GM19452 (cell line): ENCODE data around the gene XRN1.
"Not testable (repeated sequence)": the region's sequence is repeated elsewhere in the genome, so short reads cannot be mapped to it uniquely, and the experiment has no call there.

Experiments
- ATAC-seq: cut with Tn5 transposase; IDR thresholded peaks from one replicate; pipeline ENCODE4 v1.9.1; 2021; ENCODE audit not compliant: unreplicated experiment

Gene XRN1

DNA sequence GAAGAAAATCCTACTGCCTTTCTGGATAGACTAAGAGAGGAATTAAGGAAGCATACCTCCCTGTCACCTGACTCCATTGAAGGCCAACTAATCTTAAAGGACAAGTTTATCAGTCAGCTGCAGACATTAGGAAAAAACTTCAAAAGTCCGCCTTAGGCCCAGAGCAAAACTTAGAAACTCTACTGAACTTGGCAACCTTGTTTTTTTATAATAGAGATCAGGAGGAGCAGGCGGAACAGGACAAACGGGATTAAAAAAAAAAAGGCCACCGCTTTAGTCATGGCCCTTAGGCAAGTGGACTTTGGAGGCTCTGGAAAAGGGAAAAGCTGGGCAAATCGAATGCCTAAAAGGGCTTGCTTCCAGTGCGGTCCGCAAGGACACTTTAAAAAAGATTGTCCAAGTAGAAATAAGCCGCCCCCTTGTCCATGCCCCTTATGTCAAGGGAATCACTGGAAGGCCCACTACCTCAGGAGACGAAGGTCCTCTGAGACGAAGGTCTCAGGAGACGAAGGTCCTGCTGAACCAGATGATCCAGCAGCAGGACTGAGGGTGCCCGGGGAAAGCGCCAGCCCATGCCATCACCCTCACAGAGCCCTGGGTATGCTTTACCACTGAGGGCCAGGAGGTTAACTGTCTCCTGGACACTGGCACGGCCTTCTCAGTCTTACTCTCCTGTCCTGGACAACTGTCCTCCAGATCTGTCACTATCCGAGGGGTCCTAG, 8.2 kb downstream of the XRN1 start:
- ATAC-seq = not testable (repeated sequence)

- ATAC-seq = not testable (repeated sequence)
These were observed 9.7 kb downstream of the XRN1 start for GRCh38 chr3:142438096-142438495.

- ATAC-seq = no peak
These were observed 10.8 kb downstream of the XRN1 start for GRCh38 chr3:142436951-142437585.

- no peak for ATAC-seq
These were observed 13.3 kb downstream of the XRN1 start for GRCh38 chr3:142434503-142434902.

DNA sequence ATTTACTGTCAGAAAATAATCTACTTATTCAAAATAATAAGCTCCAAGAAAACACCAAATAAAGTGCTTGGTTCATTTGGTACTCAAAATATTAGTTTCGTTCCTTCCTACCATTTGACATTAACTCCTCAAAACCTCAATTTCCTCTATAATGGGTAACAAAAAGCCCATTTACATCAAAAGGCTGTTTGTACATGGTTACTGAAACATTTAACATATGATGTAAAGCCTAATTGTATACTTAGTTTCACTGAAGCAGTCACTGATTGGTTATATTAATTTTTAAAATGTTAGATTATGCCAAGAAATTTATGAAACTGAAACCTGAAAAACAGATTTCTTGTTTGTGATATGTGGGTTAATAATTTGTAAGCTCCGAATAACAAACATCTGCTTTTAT, 14.7 kb downstream of the XRN1 start:
- peak; percentile 65 for ATAC-seq

- ATAC-seq = no peak
These were observed 18.3 kb downstream of the XRN1 start for GRCh38 chr3:142429582-142429981.

GRCh38 chr3:142424754-142425153, 23.1 kb downstream of the XRN1 start:
- ATAC-seq = no peak

GRCh38 chr3:142418926-142419592, 28.8 kb downstream of the XRN1 start:
- ATAC-seq = no peak

DNA sequence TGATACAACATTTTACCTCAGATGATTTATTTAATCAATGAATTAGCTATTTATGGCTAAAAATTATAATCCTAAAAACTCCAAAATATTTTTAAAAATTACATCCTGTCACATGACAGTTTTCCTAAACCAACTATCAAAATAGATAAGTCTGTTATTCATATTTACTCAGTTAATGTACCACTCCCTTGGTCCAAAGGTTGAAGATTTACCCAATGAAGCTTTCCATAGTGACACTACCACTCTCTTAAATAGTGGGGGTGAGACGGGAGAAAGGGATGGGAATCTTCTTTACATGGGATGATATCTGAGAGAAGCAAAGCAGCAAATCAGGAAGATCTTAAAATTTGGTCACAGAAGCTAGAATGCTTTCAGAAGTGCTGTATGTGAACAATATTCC, 30.5 kb downstream of the XRN1 start:
- no peak for ATAC-seq

DNA sequence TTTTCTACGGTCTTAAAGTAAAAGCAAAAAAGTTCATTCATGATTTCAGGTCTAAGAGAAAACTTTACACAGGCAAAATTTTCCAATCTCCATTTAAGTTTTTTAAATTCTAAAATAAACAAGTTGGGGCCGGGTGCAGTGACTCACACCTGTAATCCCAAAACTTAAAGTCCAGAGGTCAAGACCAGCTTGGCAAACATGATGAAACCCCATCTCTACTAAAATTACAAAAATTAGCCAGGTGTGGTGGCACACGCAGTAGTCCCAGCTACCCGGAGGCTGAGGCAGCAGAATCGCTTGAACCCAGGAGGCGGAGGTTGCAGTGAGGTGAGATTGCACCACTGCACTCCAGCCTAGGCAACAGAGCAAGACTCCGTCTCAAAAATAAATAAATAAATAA, 47.3 kb downstream of the XRN1 start:
- ATAC-seq = not testable (repeated sequence)

GRCh38 chr3:142394921-142395622, 52.8 kb downstream of the XRN1 start:
- no peak for ATAC-seq

GRCh38 chr3:142385078-142385477, 62.8 kb downstream of the XRN1 start:
- no peak for ATAC-seq

- ATAC-seq = no peak
These were observed 73.2 kb downstream of the XRN1 start for GRCh38 chr3:142374687-142375086.

GRCh38 chr3:142369576-142369975, 78.3 kb downstream of the XRN1 start:
- ATAC-seq = not testable (repeated sequence)

GRCh38 chr3:142366434-142366833, 81.4 kb downstream of the XRN1 start:
- ATAC-seq = no peak

- no peak for ATAC-seq
These were observed 83.8 kb downstream of the XRN1 start for GRCh38 chr3:142363936-142364467.

- ATAC-seq = not testable (repeated sequence)
These were observed 84.4 kb downstream of the XRN1 start for GRCh38 chr3:142363433-142363832.

DNA sequence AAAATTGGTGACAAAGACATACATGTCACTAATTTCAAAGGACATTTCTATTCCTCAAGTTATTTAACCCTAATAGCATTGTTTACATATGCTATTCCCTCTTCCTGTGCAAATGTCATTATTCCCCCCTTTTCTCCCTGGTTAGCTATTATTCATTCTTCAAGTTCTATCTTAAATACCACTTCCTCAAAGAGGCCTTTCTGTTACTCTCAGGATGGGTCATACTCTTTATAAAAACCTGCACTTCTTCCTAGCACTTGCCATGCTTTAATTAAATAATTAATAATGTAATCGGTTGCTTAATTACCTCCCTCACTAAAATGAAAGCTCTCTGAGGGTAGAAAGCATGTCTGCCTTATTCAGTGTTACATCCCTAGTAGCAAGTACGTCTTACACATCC, 88.5 kb downstream of the XRN1 start:
- ATAC-seq = no peak

DNA sequence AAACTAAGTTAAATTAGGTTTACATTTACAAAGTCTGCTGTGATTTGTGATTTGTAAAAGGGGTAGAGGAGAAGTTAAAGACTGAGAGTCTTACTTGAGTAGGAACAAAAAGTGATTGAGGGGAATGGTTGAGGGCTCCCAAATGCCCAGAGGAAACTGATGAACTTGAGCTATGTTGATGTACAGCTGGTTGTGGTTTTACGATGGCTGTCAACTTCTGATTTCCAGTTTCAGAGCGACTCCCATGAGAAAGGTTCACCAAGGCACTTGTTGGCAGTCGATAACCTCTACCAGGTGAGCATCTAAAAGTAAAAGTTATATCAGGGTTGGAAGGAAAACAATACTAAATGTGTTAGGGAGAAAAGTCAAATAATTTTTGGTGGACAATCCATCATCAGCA, 91.0 kb downstream of the XRN1 start:
- peak; percentile 69 for ATAC-seq

GRCh38 chr3:142355692-142356091, 92.1 kb downstream of the XRN1 start:
- no peak for ATAC-seq

DNA sequence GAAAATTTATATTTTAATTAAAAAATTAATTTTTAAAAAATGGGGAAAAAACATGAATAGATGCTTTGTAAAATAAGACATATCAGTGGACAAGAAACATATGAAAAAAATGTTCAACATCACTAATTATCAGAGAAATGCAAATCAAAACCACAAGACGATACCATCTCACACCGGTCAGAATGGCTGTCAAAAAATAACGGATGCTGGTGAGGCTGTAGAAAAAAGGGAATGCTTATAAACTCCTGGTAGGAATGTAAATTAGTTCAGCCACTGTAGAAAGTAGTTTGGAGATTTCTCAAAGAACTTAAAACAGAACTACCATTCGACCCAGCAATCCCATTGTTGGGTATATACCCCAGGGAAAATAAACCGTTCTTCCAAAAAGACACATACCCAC, 93.8 kb downstream of the XRN1 start:
- no peak for ATAC-seq
